Ovary (tissue), 9 donors: ENCODE data around the gene NUDT6. TPM values are rescaled to one million over a fixed set of nuclear protein-coding genes. Genes with fewer than 3 reads are reported as not detected.
"Not testable (repeated sequence)": the region's sequence is repeated elsewhere in the genome, so short reads cannot be mapped to it uniquely, and the experiment has no call there.

Source experiments
- DNase-seq, 5 donors: peaks; one replicate each; pipeline ENCODE4 v3.0.0-alpha.2; 2019 to 2020
- H3K27ac ChIP-seq, 2 donors: fragments of 200-600 bp; one replicate each; pipeline versions ENCODE4 v1.5.1 to v1.8.0; 2019 to 2022
- H3K27me3 ChIP-seq: fragments of 200-600 bp; one replicate; pipeline ENCODE4 v1.8.0; 2022
- H3K36me3 ChIP-seq: fragments of 200-600 bp; sonication (generic); one replicate; pipeline ENCODE4 v1.5.1; 2019
- H3K4me1 ChIP-seq: one replicate; pipeline ENCODE4 v1.8.1; 2013; ENCODE audit warnings: mild to moderate bottlenecking, moderate library complexity; ENCODE audit not compliant: insufficient read depth
- H3K4me3 ChIP-seq: fragments of 200-600 bp; sonication (generic); one replicate; pipeline ENCODE4 v1.5.1; 2017
- H3K9me3 ChIP-seq, 2 donors: fragments of 200-600 bp in 1 of 2; sonication (generic) in 1 of 2; one replicate each; pipeline versions ENCODE4 v1.5.1 to v1.8.1; 2013 to 2019; ENCODE audit warnings: mild to moderate bottlenecking in 1 of 2, moderate library complexity in 1 of 2
- EP300 ChIP-seq: sonication (generic); formaldehyde crosslinking; IDR thresholded peaks from one replicate; pipeline ENCODE4 v1.6.1; 2017; ENCODE audit warnings: antibody characterized with exemption
- POLR2A ChIP-seq: fragments of 450-650 bp; IDR thresholded peaks from one replicate; pipeline ENCODE4 v1.6.1; 2017; ENCODE audit warnings: antibody characterized with exemption, mild to moderate bottlenecking, moderate library complexity
- WGBS, 3 donors: extraction: QIAGEN DNeasy Blood & Tissue Kit in 1 of 3; methylation state at CpG; one replicate each; pipeline versions ENCODE4 v1.1.5 to v1.1.7; 2013 to 2017; 5-methylcytosine and 5-hydroxymethylcytosine counted together
- intact Hi-C, 4 donors: fragments of 100-400 bp; cut with DNase I; formaldehyde crosslinking; loops; one replicate each; pipeline versions ENCODE4 v1.11.0 to v1.15.1; 2022 to 2023
- polyA plus RNA-seq, 2 donors: library from polyadenylated mRNA; stranded (reverse); fragments of 200-250 nt in 1 of 2; fragments of 350-450 nt in 1 of 2; fragmentation: Illumina TruSeq in 1 of 2; extraction: RNeasy Lipid Tissue Mini Kit (QIAGEN cat#74804) in 1 of 2; gene quantifications; one replicate each; pipeline ENCODE4 v1.2.3, GENCODE V29; 2013 to 2014
- total RNA-seq, 7 donors: library from RNA; depleted of rRNA in 2 of 7; stranded (reverse); fragments of >200 nt in 2 of 7; fragmentation: NEBNext Ultra II Directional in 3 of 7; extraction: Animal tissue kit (Norgen Biotek cat#: 25700) in 3 of 7; gene quantifications; one replicate each; pipeline versions ENCODE4 v1.1.0 to v1.2.4, GENCODE V29; 2016 to 2023
- TF ChIP-seq, protein P1 (sequence below), 3 donors: fragments of 450-650 bp in 2 of 3; fragments of 200-600 bp in 1 of 3; IDR thresholded peaks; one replicate each; pipeline versions ENCODE4 v1.5.1 to v1.8.0; 2016 to 2022; ENCODE audit warnings: antibody characterized with exemption in 3 of 3, mild to moderate bottlenecking in 1 of 3
- donor health status: DM: no; HTN: no; CAD: no; lungs with moderate emphysema.
- donor health status: DM: no; HTN: no; CAD: no.
- donor health status: Bipolar disorder and iron deficiency.
- donor health status: DM: yes; HTN: yes; CAD: no.
- donor health status: DM: no; HTN: no; CAD: no.
- donor health status: DM: yes; HTN: yes; CAD: no.

The NUDT6 gene
- total and polyA plus RNA-seq, 9 donors: 4.6 to 8.1 (median 5.7) TPM

DNA sequence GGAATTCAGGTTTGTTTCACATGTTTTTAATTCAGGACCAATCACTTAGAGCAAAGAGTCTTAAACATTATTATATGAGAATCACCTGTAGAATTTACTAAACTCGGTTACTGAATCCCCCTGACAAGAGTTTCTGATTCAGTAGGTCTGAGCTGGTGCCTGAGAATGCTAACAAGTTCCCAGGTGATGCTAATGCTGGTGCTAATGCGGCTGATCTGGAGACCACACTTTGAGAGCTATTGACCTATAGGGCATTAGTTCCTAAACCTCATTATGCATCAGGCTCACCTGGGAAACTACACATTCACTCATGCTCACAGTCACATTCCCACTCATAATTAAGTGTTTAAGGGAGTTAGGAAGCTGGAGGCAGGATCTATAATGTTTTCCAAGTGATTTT is 36.1 kb upstream of the NUDT6 start:
- H3K27me3 ChIP-seq: no peaks in the 10 kb centered on the region
- H3K27ac ChIP-seq: no peak overlapping the region
- no peak for DNase-seq
- no peak overlapping the region for H3K4me3 ChIP-seq
- WGBS, 3 donors: 50 to 96% (median 72%) methylated on average over 2 of the region's 2 CpGs
- no peaks in the 10 kb centered on the region for H3K4me1 ChIP-seq
- no peaks in the 10 kb centered on the region for H3K36me3 ChIP-seq
- TF ChIP-seq EP300 (no peak), POLR2A (no peak)
- TF ChIP-seq, protein P1, sequence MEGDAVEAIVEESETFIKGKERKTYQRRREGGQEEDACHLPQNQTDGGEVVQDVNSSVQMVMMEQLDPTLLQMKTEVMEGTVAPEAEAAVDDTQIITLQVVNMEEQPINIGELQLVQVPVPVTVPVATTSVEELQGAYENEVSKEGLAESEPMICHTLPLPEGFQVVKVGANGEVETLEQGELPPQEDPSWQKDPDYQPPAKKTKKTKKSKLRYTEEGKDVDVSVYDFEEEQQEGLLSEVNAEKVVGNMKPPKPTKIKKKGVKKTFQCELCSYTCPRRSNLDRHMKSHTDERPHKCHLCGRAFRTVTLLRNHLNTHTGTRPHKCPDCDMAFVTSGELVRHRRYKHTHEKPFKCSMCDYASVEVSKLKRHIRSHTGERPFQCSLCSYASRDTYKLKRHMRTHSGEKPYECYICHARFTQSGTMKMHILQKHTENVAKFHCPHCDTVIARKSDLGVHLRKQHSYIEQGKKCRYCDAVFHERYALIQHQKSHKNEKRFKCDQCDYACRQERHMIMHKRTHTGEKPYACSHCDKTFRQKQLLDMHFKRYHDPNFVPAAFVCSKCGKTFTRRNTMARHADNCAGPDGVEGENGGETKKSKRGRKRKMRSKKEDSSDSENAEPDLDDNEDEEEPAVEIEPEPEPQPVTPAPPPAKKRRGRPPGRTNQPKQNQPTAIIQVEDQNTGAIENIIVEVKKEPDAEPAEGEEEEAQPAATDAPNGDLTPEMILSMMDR (IDR thresholded peaks at IDR 0.05): no peak
- intact Hi-C loops: no loop called here
- no peaks in the 10 kb centered on the region for H3K9me3 ChIP-seq

DNA sequence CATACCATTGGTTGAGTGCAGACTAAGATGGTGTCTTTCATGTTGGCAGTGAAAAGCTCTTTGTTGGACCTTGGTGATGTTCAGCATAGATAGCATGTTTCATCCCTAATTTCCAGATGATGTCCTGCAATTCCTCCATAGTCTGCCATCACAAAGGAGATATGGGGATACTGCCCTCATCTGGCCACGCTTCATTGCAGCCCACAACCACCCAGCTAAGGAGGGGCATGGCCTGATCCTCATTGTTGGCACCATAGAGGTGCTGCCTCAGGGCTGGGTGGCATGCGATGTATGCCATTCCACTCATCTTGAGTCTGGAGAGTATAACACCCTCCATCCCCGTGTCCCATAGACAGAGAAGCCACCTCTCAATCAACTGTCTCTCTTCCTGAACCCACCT is 31.5 kb upstream of the NUDT6 start:
- Histone ChIP-seq H3K27ac (no peak overlapping the region), H3K9me3 (no peaks in the 10 kb centered on the region), H3K36me3 (no peaks in the 10 kb centered on the region), H3K4me1 (no peaks in the 10 kb centered on the region), H3K4me3 (no peak overlapping the region), H3K27me3 (no peaks in the 10 kb centered on the region)
- intact Hi-C loops: no loop called here
- TF ChIP-seq EP300 (no peak), POLR2A (no peak)
- no peak for DNase-seq
- WGBS, 3 donors: 96 to 97% (median 97%) methylated on average over 3 of the region's 3 CpGs

- 97 to 100% (median 99%) methylated on average over 4 of the region's 4 CpGs for WGBS, 3 donors
- Histone ChIP-seq H3K4me1 (no peaks in the 10 kb centered on the region), H3K4me3 (no peak overlapping the region), H3K27me3 (no peaks in the 10 kb centered on the region), H3K36me3 (no peaks in the 10 kb centered on the region), H3K27ac (no peak overlapping the region), H3K9me3 (no peaks in the 10 kb centered on the region)
- intact Hi-C loops: no loop called here
- DNase-seq: no peak
- TF ChIP-seq EP300 (no peak), POLR2A (no peak)
- TF ChIP-seq, protein P1 (IDR thresholded peaks at IDR 0.05): no peak
Observed at GRCh38 chr4:122952028-122952427, 29.6 kb upstream of the NUDT6 start.

- Histone ChIP-seq H3K36me3 (no peaks in the 10 kb centered on the region), H3K4me1 (no peaks in the 10 kb centered on the region), H3K9me3 (no peaks in the 10 kb centered on the region), H3K27ac (no peak overlapping the region), H3K27me3 (no peaks in the 10 kb centered on the region), H3K4me3 (no peak overlapping the region)
- no peak for DNase-seq
- TF ChIP-seq EP300 (no peak), POLR2A (no peak)
- TF ChIP-seq, protein P1 (IDR thresholded peaks at IDR 0.05): no peak
- WGBS, 3 donors: 94 to 97% (median 95%) methylated on average over 4 of the region's 4 CpGs
- intact Hi-C loops: no loop called here
Observed at GRCh38 chr4:122948671-122949070, 26.3 kb upstream of the NUDT6 start.

GRCh38 chr4:122946142-122946541 is 23.7 kb upstream of the NUDT6 start:
- DNase-seq: no peak
- no peak for TF ChIP-seq EP300
- no peak for TF ChIP-seq POLR2A
- TF ChIP-seq, protein P1 (IDR thresholded peaks at IDR 0.05): no peak
- Histone ChIP-seq H3K36me3 (no peaks in the 10 kb centered on the region), H3K27me3 (no peaks in the 10 kb centered on the region), H3K27ac (no peak overlapping the region), H3K4me3 (no peak overlapping the region), H3K9me3 (no peaks in the 10 kb centered on the region), H3K4me1 (no peaks in the 10 kb centered on the region)
- 96 to 98% (median 96%) methylated on average over 1 of the region's 1 CpG for WGBS, 3 donors
- intact Hi-C loops: no loop called here

DNA sequence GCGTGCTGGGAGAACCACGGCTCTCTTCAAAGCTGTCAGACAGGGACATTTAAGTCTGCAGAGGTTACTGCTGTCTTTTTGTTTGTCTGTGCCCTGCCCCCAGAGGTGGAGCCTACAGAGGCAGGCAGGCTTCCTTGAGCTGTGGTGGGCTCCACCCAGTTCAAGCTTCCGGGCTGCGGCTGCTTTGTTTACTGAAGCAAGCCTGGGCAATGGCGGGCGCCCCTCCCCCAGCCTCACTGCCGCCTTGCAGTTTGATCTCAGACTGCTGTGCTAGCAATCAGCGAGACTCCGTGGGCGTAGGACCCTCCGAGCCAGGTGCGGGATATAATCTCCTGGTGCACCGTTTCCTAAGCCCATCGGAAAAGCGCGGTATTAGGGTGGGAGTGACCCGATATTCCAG is 22.7 kb upstream of the NUDT6 start:
- H3K36me3 ChIP-seq, intact Hi-C loops: not testable (repeated sequence)
- WGBS, 3 donors: 90 to 98% (median 95%) methylated on average over 14 to 17 of the region's 17 CpGs

More for the DNA sequence above, 22.7 kb upstream of the NUDT6 start:
- H3K4me3 ChIP-seq, H3K27me3 ChIP-seq, H3K9me3 ChIP-seq, H3K27ac ChIP-seq, DNase-seq, H3K4me1 ChIP-seq: not testable (repeated sequence)
